HG03175 (cell line): ENCODE data around the gene ACTG2.

Experiments
- ATAC-seq: cut with Tn5 transposase; IDR thresholded peaks from one replicate; pipeline ENCODE4 v1.9.1; 2021; ENCODE audit warnings: mild to moderate bottlenecking, moderate library complexity; ENCODE audit not compliant: unreplicated experiment

ACTG2 gene

DNA sequence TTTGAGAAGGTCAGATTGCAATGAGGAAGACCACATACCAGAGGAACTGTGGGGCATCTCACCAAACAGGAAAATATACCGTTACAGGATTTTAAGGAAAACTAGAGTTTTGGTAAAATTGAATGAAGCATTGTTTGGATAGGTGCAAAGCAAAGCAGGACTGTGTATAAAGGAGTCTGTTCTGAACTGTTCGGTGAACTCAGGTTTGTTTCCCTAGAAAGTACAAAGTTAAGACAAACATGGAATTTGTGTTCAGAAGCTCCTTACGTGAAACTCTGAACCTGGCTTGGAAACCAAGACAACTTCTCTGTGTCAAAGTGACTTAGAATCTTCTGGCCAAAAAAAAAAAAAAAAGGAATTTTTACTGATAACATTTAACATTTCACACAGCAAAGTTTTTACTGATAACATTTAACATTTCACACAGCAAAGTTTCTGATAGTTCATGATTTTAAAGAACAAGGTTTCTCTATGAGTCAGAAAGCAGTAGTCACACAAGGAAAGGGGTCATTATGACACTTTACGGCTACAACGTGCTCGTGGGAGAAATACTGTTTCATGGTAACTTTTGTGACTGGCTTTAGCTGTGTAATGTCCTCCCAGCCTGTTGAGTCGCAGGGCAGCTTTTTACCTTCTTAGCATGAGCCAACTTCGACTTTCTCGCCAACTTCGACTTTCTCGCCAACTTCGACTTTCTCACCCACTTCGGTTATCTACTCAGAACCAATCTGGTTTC is 70.7 kb downstream of the ACTG2 start:
- peak; percentile 63 for ATAC-seq

DNA sequence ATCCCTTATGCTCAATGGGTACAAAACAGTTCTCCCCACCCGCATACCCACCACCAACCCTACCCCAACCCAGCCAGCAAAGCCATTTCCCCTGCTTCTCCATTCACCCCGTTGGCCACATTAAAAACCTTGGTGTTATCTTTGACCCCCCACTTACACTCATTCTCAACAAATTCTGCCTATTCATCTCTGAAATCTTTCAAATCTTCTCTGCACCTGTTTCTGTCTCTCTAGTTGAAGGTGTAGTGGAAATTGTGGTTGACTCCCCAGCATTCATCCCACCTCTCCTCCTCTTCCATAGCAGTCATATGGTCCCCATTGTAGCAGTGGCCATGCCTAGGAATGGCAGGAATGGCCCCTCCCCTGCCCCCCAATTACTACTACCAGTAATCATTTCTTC is 71.4 kb downstream of the ACTG2 start:
- no peak for ATAC-seq

DNA sequence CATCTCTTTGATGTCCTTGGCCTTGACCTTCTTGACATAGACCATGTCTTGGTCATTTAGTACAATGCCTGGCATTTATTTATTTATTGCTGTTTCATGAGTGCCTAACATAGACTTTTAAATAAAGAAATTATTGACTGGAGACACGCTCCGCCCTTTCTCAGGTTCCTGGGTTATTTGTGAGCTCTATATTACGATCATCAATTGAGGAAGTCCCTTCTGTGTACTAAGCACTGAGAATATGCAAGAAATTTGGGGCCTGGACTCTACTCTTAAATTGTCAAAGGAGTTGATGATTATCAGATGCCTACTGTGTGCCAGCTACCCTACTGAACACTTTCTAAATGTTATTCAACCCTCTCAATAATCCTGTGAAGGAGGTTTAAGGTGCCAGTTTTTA is 72.2 kb downstream of the ACTG2 start:
- no peak for ATAC-seq

DNA sequence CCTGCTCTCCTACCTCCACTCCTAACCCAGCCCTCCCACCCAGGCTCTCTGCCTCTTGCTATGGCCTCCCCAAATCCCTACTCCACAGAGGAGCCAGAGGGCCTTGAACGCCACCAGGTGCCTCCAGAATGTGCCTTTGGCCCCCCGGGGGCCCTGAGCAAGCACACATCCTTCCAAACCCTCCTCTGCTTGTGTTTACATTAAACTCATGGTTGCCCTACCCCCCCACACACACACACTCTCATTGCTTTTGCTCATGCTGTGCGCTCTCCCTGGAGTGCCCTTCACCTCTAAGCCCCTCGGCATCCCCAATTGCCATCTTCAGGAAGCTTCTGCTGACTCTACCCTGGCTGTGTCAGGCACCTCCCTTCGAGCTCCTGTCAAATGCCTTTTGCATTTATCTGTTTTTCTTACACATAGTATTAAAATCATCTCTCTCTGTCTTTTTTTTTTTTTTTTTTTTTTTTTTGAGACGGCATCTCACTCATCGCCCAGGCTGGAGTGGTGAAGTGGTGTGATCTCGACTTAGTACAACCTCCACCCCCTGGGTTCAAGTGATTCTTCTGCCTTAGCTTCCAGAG is 75.6 kb downstream of the ACTG2 start:
- no peak for ATAC-seq

DNA sequence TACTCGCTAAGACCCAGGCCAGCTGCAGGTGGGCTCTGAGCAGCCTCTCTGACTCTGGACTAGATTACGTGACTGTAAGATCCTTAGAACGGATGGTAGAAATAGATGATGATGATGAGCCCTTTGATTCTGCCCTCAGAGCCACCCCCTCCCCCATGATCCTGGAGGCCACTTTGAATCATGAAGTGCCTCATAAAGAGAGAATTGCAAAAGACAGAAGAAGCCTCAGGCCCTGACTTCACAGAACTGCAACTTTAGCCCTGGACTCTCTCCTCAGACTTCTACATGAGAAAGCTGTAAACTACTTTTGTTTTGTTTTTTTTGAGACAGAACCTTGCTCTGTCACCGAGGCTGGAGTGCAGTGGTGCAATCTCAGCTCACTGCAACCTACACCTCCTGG is 76.5 kb downstream of the ACTG2 start:
- ATAC-seq, result no peak
